CD4-positive, alpha-beta T cell treated with Interleukin-17A for 4 hours (primary cell): Measurements from ENCODE around the gene SPATC1L.
A peak's percentile ranks its signal among the peaks of the same experiment; 100 is the strongest.
"Not testable (repeated sequence)": the region's sequence is repeated elsewhere in the genome, so short reads cannot be mapped to it uniquely, and the experiment has no call there.

Source experiments
- DNase-seq: peaks from one replicate; pipeline ENCODE4 v3.0.0-alpha.2; 2020; ENCODE audit warnings: mixed read lengths

The SPATC1L gene

GRCh38 chr21:46199436-46200373, 15.4 kb upstream of the SPATC1L start:
- DNase-seq, result no peak

- DNase-seq, result no peak
Measured at GRCh38 chr21:46196733-46197132, 12.5 kb upstream of the SPATC1L start.

DNA sequence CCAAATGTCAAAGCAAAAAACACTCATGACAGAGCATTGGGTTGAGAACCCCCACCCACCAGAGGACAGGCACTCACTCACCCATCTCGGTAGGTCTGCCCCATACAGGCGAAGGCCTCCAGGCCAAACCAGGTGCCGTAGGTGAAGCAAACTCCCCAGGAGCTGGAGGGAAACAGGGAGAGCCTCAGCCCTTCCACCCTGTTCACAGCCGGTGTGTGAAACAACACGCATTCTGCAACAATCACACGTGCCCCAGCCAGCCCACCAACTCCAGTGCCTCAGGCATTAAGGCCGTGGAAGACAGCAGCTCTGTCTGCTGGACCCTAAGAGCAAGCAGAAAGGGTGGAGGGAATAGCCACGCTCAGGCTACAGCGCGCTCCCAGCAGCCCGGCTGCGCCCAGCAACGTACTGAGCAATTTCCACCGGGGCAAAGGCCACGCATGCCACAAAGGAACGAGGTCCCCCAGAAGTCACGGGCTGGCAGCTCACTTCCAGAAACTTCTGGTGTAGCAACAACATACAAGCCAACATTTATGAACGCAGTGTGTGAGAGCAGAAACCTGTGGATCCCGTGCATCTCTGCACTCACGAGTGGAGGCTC, 11.4 kb upstream of the SPATC1L start:
- DNase-seq, result no peak

- no peak for DNase-seq
Measured at GRCh38 chr21:46194374-46195334, 10.4 kb upstream of the SPATC1L start.

GRCh38 chr21:46193829-46194373, 9.6 kb upstream of the SPATC1L start:
- no peak for DNase-seq

DNA sequence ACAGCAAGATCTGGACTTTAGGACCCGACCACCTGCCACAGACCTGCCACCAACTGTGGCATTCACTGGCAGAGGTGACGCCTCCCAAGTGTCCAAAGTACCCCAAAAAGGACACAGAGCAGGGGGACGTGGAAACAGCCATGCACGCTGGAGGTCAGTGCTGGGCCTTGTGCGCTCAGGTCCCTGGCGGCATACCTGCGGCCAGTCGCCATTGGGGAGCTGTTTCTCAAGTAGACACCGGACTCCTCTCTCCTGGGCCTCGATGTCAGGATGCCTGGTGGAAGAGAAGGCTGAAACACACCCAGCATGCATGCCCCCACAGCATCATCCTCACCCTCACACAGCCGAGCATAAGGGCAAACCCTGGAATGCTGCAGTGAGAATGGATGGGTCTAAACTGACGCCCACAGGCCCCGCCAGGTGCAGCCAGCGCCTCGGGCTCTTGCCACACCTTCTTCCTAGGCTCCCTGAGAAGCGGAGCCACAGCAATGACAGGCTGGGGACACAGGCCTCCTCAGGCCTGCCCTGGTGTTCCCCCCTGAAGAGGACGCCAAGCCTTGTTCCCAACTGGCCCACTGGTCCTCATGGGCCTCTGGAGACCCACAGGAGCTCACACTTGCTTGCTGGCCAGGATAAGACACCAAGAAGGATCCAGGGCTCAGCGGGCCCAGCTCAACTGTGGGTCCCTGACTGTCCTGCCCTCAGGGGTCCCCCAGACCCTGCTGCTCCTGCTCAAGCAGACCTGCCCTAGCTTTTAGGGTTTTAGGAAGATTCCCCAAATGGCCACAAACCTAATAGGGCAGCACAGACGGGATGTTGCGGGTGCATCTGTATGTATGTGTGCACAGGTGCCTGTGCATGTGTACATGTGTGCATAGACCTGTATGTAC, 7.7 kb upstream of the SPATC1L start:
- no peak for DNase-seq

DNA sequence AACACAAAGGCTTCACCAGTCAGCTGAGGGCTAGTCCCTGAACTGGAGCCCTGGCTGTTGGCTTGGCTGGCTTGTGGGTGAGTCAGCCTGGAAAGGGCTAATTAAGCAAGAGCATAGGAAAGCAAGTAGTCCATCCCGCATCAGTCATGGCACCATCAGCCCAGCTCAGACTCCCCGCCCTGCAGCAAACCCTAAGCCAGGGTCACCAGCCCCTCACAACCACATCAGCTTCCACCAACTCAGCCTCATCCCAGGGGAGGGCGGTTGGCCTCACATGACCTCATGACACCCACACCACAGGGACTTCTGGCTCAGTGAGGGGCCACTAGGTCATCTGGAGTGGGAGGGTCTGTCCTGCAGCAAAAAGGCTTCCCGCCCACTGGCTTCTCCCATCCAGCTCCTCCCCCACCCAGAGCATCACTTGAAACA, 7.0 kb upstream of the SPATC1L start:
- no peak for DNase-seq

GRCh38 chr21:46190491-46191131, 6.4 kb upstream of the SPATC1L start:
- no peak for DNase-seq

DNA sequence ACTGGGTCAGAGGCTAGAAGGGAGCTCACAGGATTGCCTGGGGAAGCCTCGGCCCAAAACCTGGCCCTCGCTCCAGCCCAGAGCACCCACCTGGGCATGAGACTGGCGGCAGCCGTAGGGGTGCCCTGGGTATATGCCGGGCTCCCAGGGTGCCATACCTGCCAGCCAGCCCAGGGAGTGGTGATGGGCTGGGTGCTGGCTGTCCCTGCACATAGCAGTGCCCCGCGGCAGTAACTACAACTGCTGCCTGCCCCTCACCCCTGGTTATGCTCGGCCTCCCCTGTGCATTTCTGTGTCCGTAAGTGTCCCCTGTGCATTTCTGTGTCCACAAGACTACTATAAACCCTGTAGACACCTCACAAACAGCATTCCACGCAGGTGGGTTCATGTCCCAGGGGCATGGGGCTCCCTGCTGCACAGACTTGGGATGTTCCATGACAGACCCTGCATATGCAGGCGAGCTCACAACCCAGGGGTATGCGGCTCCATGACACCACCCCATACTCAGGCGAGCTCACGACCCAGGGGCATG, 5.8 kb upstream of the SPATC1L start:
- DNase-seq, result no peak

- no peak for DNase-seq
Measured at GRCh38 chr21:46189213-46189958, 5.1 kb upstream of the SPATC1L start.

DNA sequence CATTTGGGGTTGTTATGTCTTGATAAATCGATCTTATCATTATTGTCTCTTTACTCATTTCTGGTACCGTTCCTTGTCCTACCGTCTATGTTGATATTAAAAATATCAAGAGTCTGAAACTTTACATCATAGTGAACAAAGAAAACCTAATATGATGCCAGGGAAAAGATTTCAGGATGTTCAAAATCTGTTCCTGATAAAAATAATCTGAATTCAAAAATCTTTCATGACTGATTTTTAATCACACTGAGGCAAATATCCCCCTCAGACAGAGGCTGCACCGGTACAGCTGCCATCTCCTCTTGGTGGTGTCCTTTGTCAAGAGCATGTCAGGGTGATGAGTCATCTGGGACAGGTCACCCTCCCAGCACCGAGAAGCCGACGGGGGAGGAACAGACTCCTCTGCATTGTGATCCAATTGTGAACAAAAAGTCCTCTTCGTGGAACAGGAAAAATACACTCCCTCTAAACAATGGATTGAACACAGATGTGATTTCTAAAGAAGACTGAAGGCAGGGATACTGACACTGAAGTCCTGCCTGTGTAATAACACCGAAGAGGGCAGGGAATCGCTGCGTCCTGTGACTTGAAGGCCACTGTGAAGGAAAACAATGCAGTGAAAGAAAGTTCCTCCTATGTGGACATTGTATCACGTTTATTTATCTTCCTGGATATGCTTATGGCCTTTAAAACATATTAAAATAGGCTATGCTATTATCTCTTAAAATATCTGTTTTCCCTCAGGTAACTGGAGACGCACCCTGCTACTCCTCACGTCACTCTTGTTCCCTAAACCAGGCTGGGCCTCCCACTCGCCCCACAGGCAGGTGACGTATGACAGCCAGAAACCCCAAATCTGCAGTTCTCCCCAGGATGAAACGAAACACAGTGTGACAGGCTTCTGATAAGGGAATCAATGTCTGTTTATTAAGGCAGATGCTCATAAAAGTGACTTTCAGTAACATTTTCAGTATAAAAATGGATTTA, 4.3 kb upstream of the SPATC1L start:
- DNase-seq, result no peak

- no peak for DNase-seq
Measured at GRCh38 chr21:46187814-46188213, 3.6 kb upstream of the SPATC1L start.

DNA sequence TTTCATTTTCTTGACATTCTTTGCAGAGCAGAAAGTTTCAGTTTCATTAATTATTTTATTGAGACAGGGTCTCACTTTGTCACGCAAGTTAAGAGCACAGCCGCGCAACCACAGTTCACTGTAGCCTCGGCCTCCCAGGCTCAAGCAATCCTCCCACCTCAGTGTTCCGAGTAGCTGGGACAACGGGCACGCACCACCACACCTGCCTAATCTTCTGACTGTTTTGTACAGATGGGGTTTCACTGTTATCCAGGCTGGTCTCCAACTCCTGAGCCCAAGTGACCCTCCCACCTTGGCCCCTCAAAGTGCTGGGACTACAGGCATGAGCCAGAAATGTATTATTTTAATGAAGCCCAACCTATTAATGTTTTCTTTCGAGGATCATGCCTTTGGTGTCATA, 3.0 kb upstream of the SPATC1L start:
- DNase-seq, result no peak

DNA sequence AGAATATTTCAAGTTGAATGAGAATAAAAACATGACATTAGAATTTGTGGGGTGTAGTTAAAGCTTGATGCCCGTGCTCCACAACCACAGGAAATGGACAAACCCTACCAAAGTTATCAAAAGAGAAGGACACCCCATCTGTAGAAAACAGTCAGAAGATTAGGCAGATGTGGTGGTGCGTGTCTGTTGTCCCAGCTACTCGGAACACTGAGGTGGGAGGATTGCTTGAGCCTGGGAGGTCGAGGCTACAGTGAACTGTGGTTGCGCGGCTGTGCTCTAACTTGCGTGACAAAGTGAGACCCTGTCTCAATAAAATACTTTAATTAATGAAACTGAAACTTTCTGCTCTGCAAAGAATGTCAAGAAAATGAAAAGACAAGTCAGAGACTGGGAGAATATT, 1.5 kb upstream of the SPATC1L start:
- DNase-seq, result no peak

GRCh38 chr21:46184625-46185555, 631 bp upstream of the SPATC1L start:
- peak; percentile 70 for DNase-seq

GRCh38 chr21:46183337-46183909, 836 bp downstream of the SPATC1L start:
- DNase-seq, result not testable (repeated sequence)
